ENCODE results near the gene GAGE12E.
"Not testable (repeated sequence)": the region's sequence is repeated elsewhere in the genome, so short reads cannot be mapped to it uniquely, and the experiment has no call there.

Gene GAGE12E, protein sequence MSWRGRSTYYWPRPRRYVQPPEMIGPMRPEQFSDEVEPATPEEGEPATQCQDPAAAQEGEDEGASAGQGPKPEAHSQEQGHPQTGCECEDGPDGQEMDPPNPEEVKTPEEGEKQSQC

GRCh38 chrX:49550989-49551388, at the start of gene GAGE12E:
Gene GAGE12E (plus strand): TSS chrX:49551289. CDS start chrX:49552444, 1,155 bp downstream.
- not testable (repeated sequence) for H3K79me2 ChIP-seq (ENCODE audit: insufficient read depth, low read length); H2AFZ ChIP-seq (ENCODE audit: low read depth, low read length); H3K4me3 ChIP-seq (ENCODE audit: low read depth in 1 of 2, low read length in 2 of 2); H3K4me2 ChIP-seq (ENCODE audit: insufficient read depth, low read length); H3K36me3 ChIP-seq (ENCODE audit: insufficient read depth, low read length); H3K4me1 ChIP-seq (ENCODE audit: insufficient read depth, low read length); ATAC-seq (ENCODE audit: insufficient read depth, low read depth); H3K27ac ChIP-seq (ENCODE audit: low read length); H3K27me3 ChIP-seq (ENCODE audit: insufficient read depth, low read length, poor library complexity); H3K9me3 ChIP-seq (ENCODE audit: insufficient read depth, low read length, severe bottlenecking); H4K20me1 ChIP-seq (ENCODE audit: insufficient read depth, low read length); H3K9ac ChIP-seq (ENCODE audit: low read depth, low read length); DNase-seq

DNA sequence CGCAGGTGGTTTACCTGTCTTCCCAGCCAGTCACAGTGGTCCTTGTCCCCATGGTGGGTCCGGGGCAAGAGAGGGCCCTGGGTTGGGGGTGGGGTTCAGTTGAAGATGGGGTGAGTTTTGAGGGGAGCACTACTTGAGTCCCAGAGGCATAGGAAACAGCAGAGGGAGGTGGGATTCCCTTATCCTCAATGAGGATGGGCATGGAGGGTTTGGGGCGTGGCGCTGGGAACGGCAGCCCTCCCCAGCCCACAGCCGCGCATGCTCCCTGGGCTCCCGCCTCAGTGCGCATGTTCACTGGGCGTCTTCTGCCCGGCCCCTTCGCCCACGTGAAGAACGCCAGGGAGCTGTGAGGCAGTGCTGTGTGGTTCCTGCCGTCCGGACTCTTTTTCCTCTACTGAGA, 19.2 kb upstream of the GAGE12E start, which contains the start of gene GAGE12C:
Gene GAGE12C, plus strand, starts transcription at position 301 of the 400 bp plus-strand sequence. CDS start 1,155 bp downstream, outside the sequence.
- not testable (repeated sequence) for H3K4me1 ChIP-seq (ENCODE audit: insufficient read depth, low read length); H4K20me1 ChIP-seq (ENCODE audit: insufficient read depth, low read length); H3K27ac ChIP-seq (ENCODE audit: low read length); H3K79me2 ChIP-seq (ENCODE audit: insufficient read depth, low read length); H3K9ac ChIP-seq (ENCODE audit: low read depth, low read length); H3K4me3 ChIP-seq (ENCODE audit: low read depth in 1 of 2, low read length in 2 of 2); DNase-seq; H3K36me3 ChIP-seq (ENCODE audit: insufficient read depth, low read length); H3K27me3 ChIP-seq (ENCODE audit: insufficient read depth, low read length, poor library complexity); H3K9me3 ChIP-seq (ENCODE audit: insufficient read depth, low read length, severe bottlenecking); H3K4me2 ChIP-seq (ENCODE audit: insufficient read depth, low read length); H2AFZ ChIP-seq (ENCODE audit: low read depth, low read length); ATAC-seq (ENCODE audit: insufficient read depth, low read depth)

- ATAC-seq (ENCODE audit: insufficient read depth, low read depth); DNase-seq; H3K79me2 ChIP-seq (ENCODE audit: insufficient read depth, low read length); H3K9me3 ChIP-seq (ENCODE audit: insufficient read depth, low read length, severe bottlenecking); H3K27me3 ChIP-seq (ENCODE audit: insufficient read depth, low read length, poor library complexity); H3K4me3 ChIP-seq (ENCODE audit: low read depth in 1 of 2, low read length in 2 of 2); H3K4me1 ChIP-seq (ENCODE audit: insufficient read depth, low read length); H3K36me3 ChIP-seq (ENCODE audit: insufficient read depth, low read length); H3K4me2 ChIP-seq (ENCODE audit: insufficient read depth, low read length); H3K27ac ChIP-seq (ENCODE audit: low read length); H2AFZ ChIP-seq (ENCODE audit: low read depth, low read length); H3K9ac ChIP-seq (ENCODE audit: low read depth, low read length); H4K20me1 ChIP-seq (ENCODE audit: insufficient read depth, low read length): not testable (repeated sequence)
These were observed 9.7 kb upstream of the GAGE12E start, which contains the start of gene GAGE12D for GRCh38 chrX:49541433-49541832. Gene GAGE12D (plus strand): TSS chrX:49541733. CDS start chrX:49542888, 1,155 bp downstream.

GRCh38 chrX:49560542-49560941, 9.5 kb downstream of the GAGE12E start, which contains the start of gene GAGE12F:
Gene GAGE12F (plus strand): TSS chrX:49560842. CDS start chrX:49561997, 1,155 bp downstream.
- not testable (repeated sequence) for H3K9ac ChIP-seq (ENCODE audit: low read depth, low read length); DNase-seq; H3K27me3 ChIP-seq (ENCODE audit: insufficient read depth, low read length, poor library complexity); H3K79me2 ChIP-seq (ENCODE audit: insufficient read depth, low read length); H3K4me2 ChIP-seq (ENCODE audit: insufficient read depth, low read length); H3K4me3 ChIP-seq (ENCODE audit: low read depth in 1 of 2, low read length in 2 of 2); H3K9me3 ChIP-seq (ENCODE audit: insufficient read depth, low read length, severe bottlenecking); H3K4me1 ChIP-seq (ENCODE audit: insufficient read depth, low read length); H3K27ac ChIP-seq (ENCODE audit: low read length); ATAC-seq (ENCODE audit: insufficient read depth, low read depth); H2AFZ ChIP-seq (ENCODE audit: low read depth, low read length); H3K36me3 ChIP-seq (ENCODE audit: insufficient read depth, low read length); H4K20me1 ChIP-seq (ENCODE audit: insufficient read depth, low read length)

DNA sequence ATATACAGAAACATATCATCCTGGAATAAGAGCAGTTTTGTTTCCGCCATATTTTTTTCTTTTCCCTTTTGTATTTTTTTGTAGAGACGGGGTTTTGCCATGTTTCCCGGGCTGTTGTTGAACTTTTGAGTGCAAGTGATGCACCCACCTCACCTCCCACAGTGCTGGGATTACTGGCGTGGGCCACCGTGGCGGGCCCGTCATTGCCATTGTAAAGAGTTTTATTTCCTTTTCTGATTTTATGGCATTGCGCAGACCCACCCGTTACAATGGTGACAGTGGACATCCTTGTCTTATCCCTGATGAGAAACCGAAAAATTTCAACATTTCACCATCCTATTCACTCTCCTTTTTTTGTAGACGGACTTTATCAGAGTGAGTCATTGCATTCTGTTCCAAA, 17.6 kb downstream of the GAGE12E start:
- H3K79me2 ChIP-seq (ENCODE audit: insufficient read depth, low read length); H3K27me3 ChIP-seq (ENCODE audit: insufficient read depth, low read length, poor library complexity); DNase-seq; ATAC-seq (ENCODE audit: insufficient read depth, low read depth); H3K27ac ChIP-seq (ENCODE audit: low read length); H3K4me2 ChIP-seq (ENCODE audit: insufficient read depth, low read length); H4K20me1 ChIP-seq (ENCODE audit: insufficient read depth, low read length); H3K9ac ChIP-seq (ENCODE audit: low read depth, low read length); H2AFZ ChIP-seq (ENCODE audit: low read depth, low read length); H3K4me1 ChIP-seq (ENCODE audit: insufficient read depth, low read length); H3K9me3 ChIP-seq (ENCODE audit: insufficient read depth, low read length, severe bottlenecking); H3K4me3 ChIP-seq (ENCODE audit: low read depth in 1 of 2, low read length in 2 of 2); H3K36me3 ChIP-seq (ENCODE audit: insufficient read depth, low read length): not testable (repeated sequence)

GRCh38 chrX:49569152-49569551, 18.1 kb downstream of the GAGE12E start:
- not testable (repeated sequence) for H2AFZ ChIP-seq (ENCODE audit: low read depth, low read length); H3K9me3 ChIP-seq (ENCODE audit: insufficient read depth, low read length, severe bottlenecking); H3K79me2 ChIP-seq (ENCODE audit: insufficient read depth, low read length); H4K20me1 ChIP-seq (ENCODE audit: insufficient read depth, low read length); DNase-seq; H3K27ac ChIP-seq (ENCODE audit: low read length); H3K4me3 ChIP-seq (ENCODE audit: low read depth in 1 of 2, low read length in 2 of 2); ATAC-seq (ENCODE audit: insufficient read depth, low read depth); H3K9ac ChIP-seq (ENCODE audit: low read depth, low read length); H3K27me3 ChIP-seq (ENCODE audit: insufficient read depth, low read length, poor library complexity); H3K4me1 ChIP-seq (ENCODE audit: insufficient read depth, low read length); H3K36me3 ChIP-seq (ENCODE audit: insufficient read depth, low read length); H3K4me2 ChIP-seq (ENCODE audit: insufficient read depth, low read length)

DNA sequence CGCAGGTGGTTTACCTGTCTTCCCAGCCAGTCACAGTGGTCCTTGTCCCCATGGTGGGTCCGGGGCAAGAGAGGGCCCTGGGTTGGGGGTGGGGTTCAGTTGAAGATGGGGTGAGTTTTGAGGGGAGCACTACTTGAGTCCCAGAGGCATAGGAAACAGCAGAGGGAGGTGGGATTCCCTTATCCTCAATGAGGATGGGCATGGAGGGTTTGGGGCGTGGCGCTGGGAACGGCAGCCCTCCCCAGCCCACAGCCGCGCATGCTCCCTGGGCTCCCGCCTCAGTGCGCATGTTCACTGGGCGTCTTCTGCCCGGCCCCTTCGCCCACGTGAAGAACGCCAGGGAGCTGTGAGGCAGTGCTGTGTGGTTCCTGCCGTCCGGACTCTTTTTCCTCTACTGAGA, 19.0 kb downstream of the GAGE12E start, which contains the start of gene GAGE12G:
Gene GAGE12G, plus strand, starts transcription at position 301 of the 400 bp plus-strand sequence. CDS start 1,155 bp downstream, outside the sequence.
- H3K4me1 ChIP-seq (ENCODE audit: insufficient read depth, low read length); H3K79me2 ChIP-seq (ENCODE audit: insufficient read depth, low read length); H3K9me3 ChIP-seq (ENCODE audit: insufficient read depth, low read length, severe bottlenecking); H3K27ac ChIP-seq (ENCODE audit: low read length); H3K4me2 ChIP-seq (ENCODE audit: insufficient read depth, low read length); DNase-seq; ATAC-seq (ENCODE audit: insufficient read depth, low read depth); H4K20me1 ChIP-seq (ENCODE audit: insufficient read depth, low read length); H3K4me3 ChIP-seq (ENCODE audit: low read depth in 1 of 2, low read length in 2 of 2); H3K27me3 ChIP-seq (ENCODE audit: insufficient read depth, low read length, poor library complexity); H3K9ac ChIP-seq (ENCODE audit: low read depth, low read length); H3K36me3 ChIP-seq (ENCODE audit: insufficient read depth, low read length); H2AFZ ChIP-seq (ENCODE audit: low read depth, low read length): not testable (repeated sequence)

- not testable (repeated sequence) for H2AFZ ChIP-seq (ENCODE audit: low read depth, low read length); H3K4me3 ChIP-seq (ENCODE audit: low read depth in 1 of 2, low read length in 2 of 2); H3K79me2 ChIP-seq (ENCODE audit: insufficient read depth, low read length); H3K9me3 ChIP-seq (ENCODE audit: insufficient read depth, low read length, severe bottlenecking); H3K27me3 ChIP-seq (ENCODE audit: insufficient read depth, low read length, poor library complexity); H3K4me2 ChIP-seq (ENCODE audit: insufficient read depth, low read length); H4K20me1 ChIP-seq (ENCODE audit: insufficient read depth, low read length); H3K4me1 ChIP-seq (ENCODE audit: insufficient read depth, low read length); H3K9ac ChIP-seq (ENCODE audit: low read depth, low read length); H3K27ac ChIP-seq (ENCODE audit: low read length); DNase-seq; H3K36me3 ChIP-seq (ENCODE audit: insufficient read depth, low read length); ATAC-seq (ENCODE audit: insufficient read depth, low read depth)
These were observed 28.6 kb downstream of the GAGE12E start, which contains the start of gene GAGE12H for GRCh38 chrX:49579649-49580048. Gene GAGE12H (plus strand): TSS chrX:49579949. CDS start chrX:49581104, 1,155 bp downstream.
